KMS-11 (cell line): ENCODE results near the gene COBL.

Experiments used
- H2AFZ ChIP-seq: fragments of 200-600 bp; sonication (generic); 2 replicates; pipeline ENCODE4 v1.6.1; 2016; ENCODE audit warnings: antibody characterized with exemption, mixed run types, low read depth
- H3K27ac ChIP-seq: fragments of 200-600 bp; sonication (generic); 2 replicates; pipeline ENCODE4 v1.6.1; 2016; ENCODE audit warnings: mild to moderate bottlenecking, mixed run types
- H3K27me3 ChIP-seq: fragments of 200-600 bp; sonication (generic); 2 replicates; pipeline ENCODE4 v1.6.1; 2017; ENCODE audit warnings: mild to moderate bottlenecking, low read depth, mixed run types, moderate library complexity; ENCODE audit not compliant: insufficient read depth
- H3K36me3 ChIP-seq: fragments of 200-600 bp; sonication (generic); 2 replicates; pipeline ENCODE4 v1.6.1; 2017; ENCODE audit warnings: mild to moderate bottlenecking, mixed run types; ENCODE audit not compliant: insufficient read depth
- H3K4me1 ChIP-seq: fragments of 200-600 bp; sonication (generic); 2 replicates; pipeline ENCODE4 v1.6.1; 2016; ENCODE audit warnings: mild to moderate bottlenecking, low read depth, mixed run types; ENCODE audit not compliant: poor library complexity, severe bottlenecking
- H3K4me2 ChIP-seq: fragments of 200-600 bp; sonication (generic); 2 replicates; pipeline ENCODE4 v1.7.0; 2016; ENCODE audit warnings: mild to moderate bottlenecking, mixed run types
- H3K4me3 ChIP-seq: fragments of 200-600 bp; sonication (generic); IDR thresholded peaks from 2 replicates; pipeline ENCODE4 v1.6.1; 2017; ENCODE audit warnings: low read depth, low read length, mixed read lengths; ENCODE audit not compliant: insufficient read depth
- H3K79me2 ChIP-seq: fragments of 200-600 bp; sonication (generic); 2 replicates; pipeline ENCODE4 v1.6.1; 2016; ENCODE audit warnings: low read depth, mixed run types; ENCODE audit not compliant: insufficient read depth
- H3K9ac ChIP-seq: fragments of 200-600 bp; sonication (generic); 2 replicates; pipeline ENCODE4 v1.6.1; 2016; ENCODE audit warnings: mild to moderate bottlenecking, mixed run types
- H4K20me1 ChIP-seq: fragments of 200-600 bp; sonication (generic); 2 replicates; pipeline ENCODE4 v1.6.1; 2016; ENCODE audit warnings: mild to moderate bottlenecking, mixed run types; ENCODE audit not compliant: insufficient read depth
- TF ChIP-seq, protein P1 (sequence below): fragments of 200-600 bp; sonication (generic); conservative IDR thresholded peaks from 2 replicates; pipeline ENCODE4 v1.6.1; 2017; ENCODE audit warnings: low read depth, mild to moderate bottlenecking, antibody characterized with exemption, low read length, moderate library complexity, mixed read lengths

The COBL gene

DNA sequence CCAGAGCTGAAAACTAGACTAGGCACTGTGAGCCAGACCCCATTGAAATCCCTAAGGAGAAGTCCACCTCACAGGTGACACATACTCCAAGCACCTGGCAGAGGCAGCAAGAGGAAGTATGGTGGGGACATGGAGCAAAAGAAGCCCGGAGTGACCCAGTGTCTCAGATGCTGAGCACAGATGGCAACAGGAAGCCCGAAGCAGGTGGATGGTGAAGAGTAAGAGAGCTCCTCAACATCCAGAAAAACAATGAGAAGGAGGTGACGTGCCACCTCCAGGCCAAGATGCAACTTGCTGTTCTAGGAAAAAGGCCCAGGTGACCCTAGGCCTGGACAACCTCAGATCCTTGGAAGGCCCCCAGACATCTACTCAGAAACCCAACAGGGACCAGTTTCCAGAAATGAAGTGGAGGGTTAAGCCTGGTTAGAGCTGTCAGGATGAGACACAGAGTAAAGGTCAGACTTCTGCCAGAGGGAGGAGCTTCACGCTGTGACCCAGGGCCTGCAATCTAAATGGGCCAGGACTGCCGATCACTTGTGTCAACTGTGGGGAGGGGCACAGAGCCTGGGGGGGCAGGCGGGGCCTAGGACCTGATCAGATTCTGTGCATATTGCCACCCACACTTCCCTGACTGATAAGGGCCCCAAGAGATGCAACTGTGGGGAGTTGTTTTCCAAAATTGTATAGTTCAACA is 2.4 kb upstream of the COBL start:
- Histone ChIP-seq H4K20me1 (no peaks in the 10 kb centered on the region), H3K36me3 (no peaks in the 10 kb centered on the region), H3K4me2 (no peak overlapping the region), H3K4me3 (no peak overlapping the region), H3K79me2 (no peaks in the 10 kb centered on the region), H3K9ac (no peak overlapping the region), H3K27ac (no peak overlapping the region), H3K4me1 (no peaks in the 10 kb centered on the region), H3K27me3 (no peaks in the 10 kb centered on the region), H2AFZ (no peak overlapping the region)
- TF ChIP-seq, protein P1, sequence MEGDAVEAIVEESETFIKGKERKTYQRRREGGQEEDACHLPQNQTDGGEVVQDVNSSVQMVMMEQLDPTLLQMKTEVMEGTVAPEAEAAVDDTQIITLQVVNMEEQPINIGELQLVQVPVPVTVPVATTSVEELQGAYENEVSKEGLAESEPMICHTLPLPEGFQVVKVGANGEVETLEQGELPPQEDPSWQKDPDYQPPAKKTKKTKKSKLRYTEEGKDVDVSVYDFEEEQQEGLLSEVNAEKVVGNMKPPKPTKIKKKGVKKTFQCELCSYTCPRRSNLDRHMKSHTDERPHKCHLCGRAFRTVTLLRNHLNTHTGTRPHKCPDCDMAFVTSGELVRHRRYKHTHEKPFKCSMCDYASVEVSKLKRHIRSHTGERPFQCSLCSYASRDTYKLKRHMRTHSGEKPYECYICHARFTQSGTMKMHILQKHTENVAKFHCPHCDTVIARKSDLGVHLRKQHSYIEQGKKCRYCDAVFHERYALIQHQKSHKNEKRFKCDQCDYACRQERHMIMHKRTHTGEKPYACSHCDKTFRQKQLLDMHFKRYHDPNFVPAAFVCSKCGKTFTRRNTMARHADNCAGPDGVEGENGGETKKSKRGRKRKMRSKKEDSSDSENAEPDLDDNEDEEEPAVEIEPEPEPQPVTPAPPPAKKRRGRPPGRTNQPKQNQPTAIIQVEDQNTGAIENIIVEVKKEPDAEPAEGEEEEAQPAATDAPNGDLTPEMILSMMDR: no peak

DNA sequence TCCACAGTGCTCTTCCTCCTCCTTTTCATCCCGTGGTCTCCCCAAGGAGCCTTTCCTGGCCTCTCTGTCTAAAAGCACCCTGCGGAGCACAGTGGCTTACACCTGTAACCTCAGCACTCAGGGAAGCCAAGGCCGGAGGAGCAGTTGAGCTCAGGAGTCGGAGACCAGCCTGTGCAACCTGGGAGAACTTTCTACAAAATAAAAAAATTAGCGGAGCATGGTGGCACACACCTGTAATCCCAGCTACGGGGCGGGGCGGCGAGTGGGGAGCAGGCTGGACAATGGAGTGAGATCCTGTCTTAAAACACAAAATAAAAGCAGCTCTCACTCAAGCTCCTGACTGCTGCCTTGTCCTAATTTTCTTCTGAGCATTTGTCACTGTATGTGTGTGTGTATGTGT is 1.4 kb upstream of the COBL start:
- H2AFZ ChIP-seq: no peak overlapping the region
- no peaks in the 10 kb centered on the region for H3K4me1 ChIP-seq
- H3K27ac ChIP-seq: no peak overlapping the region
- H3K27me3 ChIP-seq: no peaks in the 10 kb centered on the region
- no peaks in the 10 kb centered on the region for H4K20me1 ChIP-seq
- H3K4me3 ChIP-seq: no peak overlapping the region
- no peaks in the 10 kb centered on the region for H3K36me3 ChIP-seq
- TF ChIP-seq, protein P1: no peak
- H3K9ac ChIP-seq: no peak overlapping the region
- H3K79me2 ChIP-seq: no peaks in the 10 kb centered on the region
- H3K4me2 ChIP-seq: no peak overlapping the region

DNA sequence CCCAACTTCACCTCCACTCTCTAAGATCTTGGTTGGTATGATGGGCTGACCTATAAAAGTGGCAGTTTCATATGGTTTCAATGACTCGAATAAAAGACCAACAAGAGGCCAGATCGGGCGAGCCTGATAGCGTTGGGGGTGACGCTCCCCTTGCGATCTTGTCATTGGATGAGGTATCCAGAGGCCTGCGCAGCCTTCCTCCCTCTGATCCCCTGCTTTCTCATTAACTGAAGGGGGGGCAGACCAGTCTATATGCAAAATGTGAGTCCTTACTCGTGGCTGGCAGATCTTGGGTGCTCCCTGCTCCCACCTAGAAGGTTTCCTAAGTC is 937 bp upstream of the COBL start:
- TF ChIP-seq, protein P1: no peak
- H3K27me3 ChIP-seq: no peaks in the 10 kb centered on the region
- H3K36me3 ChIP-seq: no peaks in the 10 kb centered on the region
- no peaks in the 10 kb centered on the region for H3K4me1 ChIP-seq
- no peak overlapping the region for H3K9ac ChIP-seq
- H3K27ac ChIP-seq: no peak overlapping the region
- no peaks in the 10 kb centered on the region for H4K20me1 ChIP-seq
- peak overlapping the region; percentile 97; the same call in 1 of the 2 replicates for H2AFZ ChIP-seq
- H3K4me3 ChIP-seq: no peak overlapping the region
- no peaks in the 10 kb centered on the region for H3K79me2 ChIP-seq
- H3K4me2 ChIP-seq: no peak overlapping the region

DNA sequence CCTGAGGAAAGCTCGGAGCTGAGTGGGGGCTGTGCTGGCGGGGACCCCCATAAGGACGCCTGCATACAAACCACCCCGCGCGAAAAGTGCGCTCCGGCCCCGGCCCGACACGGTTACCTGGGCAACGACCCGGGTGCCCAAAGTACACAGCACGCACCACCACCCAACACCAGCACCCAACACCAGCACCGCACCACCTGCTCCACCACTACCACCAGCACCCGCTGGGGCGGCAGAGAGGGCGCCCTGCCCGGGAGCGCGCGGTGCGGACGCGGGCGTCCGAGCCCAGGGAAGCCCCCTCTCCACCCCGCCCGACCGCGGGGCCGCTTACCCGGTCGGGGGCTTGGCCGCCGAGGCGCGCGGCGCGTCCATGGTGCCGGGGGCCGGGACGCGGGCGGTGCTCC is 345 bp downstream of the COBL start:
- no peaks in the 10 kb centered on the region for H3K79me2 ChIP-seq

More for the DNA sequence above, 345 bp downstream of the COBL start:
- peak overlapping the region; percentile 52; the same call in 1 of the 2 replicates for H3K9ac ChIP-seq
- no peaks in the 10 kb centered on the region for H3K27me3 ChIP-seq
- H3K4me3 ChIP-seq: no peak overlapping the region
- TF ChIP-seq, protein P1: no peak
- H3K36me3 ChIP-seq: no peaks in the 10 kb centered on the region
- no peaks in the 10 kb centered on the region for H4K20me1 ChIP-seq
- H3K4me1 ChIP-seq: no peaks in the 10 kb centered on the region
- no peak overlapping the region for H3K27ac ChIP-seq
- peak overlapping the region; percentile 66 for H2AFZ ChIP-seq
- peak overlapping the region; percentile 59 for H3K4me2 ChIP-seq
